AG04449 (cell line): ENCODE measurements around the gene EPB41L4A.

Source experiments
- CTCF ChIA-PET: fragments of 350-600 bp; formaldehyde crosslinking; extraction: SDS; loops from one replicate; lab custom pipeline; 2021; ENCODE audit warnings: antibody characterized with exemption; lab: Yijun Ruan, JAX
- POLR2A ChIA-PET: fragments of 400-600, 350-600 bp; formaldehyde crosslinking; extraction: SDS; loops from one replicate; lab custom pipeline; 2020; ENCODE audit warnings: antibody characterized with exemption, inconsistent platforms; lab: Yijun Ruan, JAX
- DNase-seq: peaks from one replicate; pipeline ENCODE4 v3.0.0-alpha.2; 2010; ENCODE audit warnings: low read depth, low spot score
- H3K4me3 ChIP-seq: 2 replicates; pipeline ENCODE4 v1.5.1; 2011; ENCODE audit warnings: low read depth, mild to moderate bottlenecking, control low read depth, low read length
- TF ChIP-seq, protein P1 (sequence below): IDR thresholded peaks from one replicate; pipeline ENCODE4 v1.5.1; 2011; ENCODE audit warnings: mild to moderate bottlenecking, moderate library complexity, low read length, control low read depth, inconsistent platforms; ENCODE audit not compliant: insufficient read depth; ENCODE audit errors: missing control alignments

EPB41L4A gene

DNA sequence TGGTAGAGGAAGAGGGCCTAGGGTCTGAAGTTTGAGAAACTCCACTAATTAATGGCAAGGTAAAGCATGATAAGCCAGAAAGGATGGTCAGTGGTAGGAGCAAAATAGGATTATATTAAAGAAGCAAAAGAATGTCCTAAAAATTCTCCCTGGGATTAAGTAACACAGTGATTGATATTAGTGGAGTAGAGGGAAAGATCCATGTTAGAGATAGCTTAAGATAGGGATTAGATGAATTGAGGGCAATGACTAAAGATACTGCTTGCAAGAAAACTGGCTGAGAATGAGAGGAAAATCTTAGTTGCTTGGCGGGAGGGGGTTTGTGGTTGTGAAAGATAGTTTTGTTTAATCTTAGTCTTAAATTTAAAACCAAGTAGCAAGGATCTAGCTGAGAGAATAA, 255.6 kb downstream of the EPB41L4A start:
- H3K4me3 ChIP-seq, result no peak overlapping the region
- DNase-seq, result no peak
- TF ChIP-seq, protein P1, sequence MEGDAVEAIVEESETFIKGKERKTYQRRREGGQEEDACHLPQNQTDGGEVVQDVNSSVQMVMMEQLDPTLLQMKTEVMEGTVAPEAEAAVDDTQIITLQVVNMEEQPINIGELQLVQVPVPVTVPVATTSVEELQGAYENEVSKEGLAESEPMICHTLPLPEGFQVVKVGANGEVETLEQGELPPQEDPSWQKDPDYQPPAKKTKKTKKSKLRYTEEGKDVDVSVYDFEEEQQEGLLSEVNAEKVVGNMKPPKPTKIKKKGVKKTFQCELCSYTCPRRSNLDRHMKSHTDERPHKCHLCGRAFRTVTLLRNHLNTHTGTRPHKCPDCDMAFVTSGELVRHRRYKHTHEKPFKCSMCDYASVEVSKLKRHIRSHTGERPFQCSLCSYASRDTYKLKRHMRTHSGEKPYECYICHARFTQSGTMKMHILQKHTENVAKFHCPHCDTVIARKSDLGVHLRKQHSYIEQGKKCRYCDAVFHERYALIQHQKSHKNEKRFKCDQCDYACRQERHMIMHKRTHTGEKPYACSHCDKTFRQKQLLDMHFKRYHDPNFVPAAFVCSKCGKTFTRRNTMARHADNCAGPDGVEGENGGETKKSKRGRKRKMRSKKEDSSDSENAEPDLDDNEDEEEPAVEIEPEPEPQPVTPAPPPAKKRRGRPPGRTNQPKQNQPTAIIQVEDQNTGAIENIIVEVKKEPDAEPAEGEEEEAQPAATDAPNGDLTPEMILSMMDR, result no peak
- ChIA-PET POLR2A (no interaction called here), CTCF (interaction anchor here (0.9 to 4.8 kb wide), 3 partner anchors 12 to 1407 kb away, joined by 4 to 40 read pairs (median 4); no protein-coding TSS in a partner anchor)

DNA sequence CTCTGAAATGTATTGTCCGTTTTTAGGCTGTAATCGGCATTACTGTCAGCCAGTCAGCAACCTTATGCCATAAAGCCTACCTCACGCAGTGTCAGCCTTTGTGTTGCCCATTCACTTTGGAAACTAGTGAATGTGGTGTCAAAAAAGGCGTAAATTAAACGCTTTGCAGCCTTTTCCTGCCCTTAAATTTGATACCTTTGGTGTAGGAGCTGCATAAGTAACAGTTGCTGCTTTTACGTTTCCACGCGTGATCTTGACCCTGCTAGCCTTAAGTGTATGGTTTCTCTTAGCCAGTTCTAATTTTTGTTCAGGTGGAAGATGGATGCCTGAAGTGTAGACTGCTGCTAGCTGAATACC, 257.7 kb downstream of the EPB41L4A start:
- DNase-seq, result no peak
- ChIA-PET POLR2A (interaction anchor here (0.6 to 1.8 kb wide), 5 partner anchors 163 to 804 kb away, joined by 3 to 5 read pairs (median 4); no protein-coding TSS in a partner anchor), CTCF (interaction anchor here (0.6 to 5.8 kb wide), 23 partner anchors 9 to 1633 kb away, joined by 3 to 40 read pairs (median 5); no protein-coding TSS in a partner anchor)
- H3K4me3 ChIP-seq, result peak overlapping the region; percentile 95
- TF ChIP-seq, protein P1, result no peak

DNA sequence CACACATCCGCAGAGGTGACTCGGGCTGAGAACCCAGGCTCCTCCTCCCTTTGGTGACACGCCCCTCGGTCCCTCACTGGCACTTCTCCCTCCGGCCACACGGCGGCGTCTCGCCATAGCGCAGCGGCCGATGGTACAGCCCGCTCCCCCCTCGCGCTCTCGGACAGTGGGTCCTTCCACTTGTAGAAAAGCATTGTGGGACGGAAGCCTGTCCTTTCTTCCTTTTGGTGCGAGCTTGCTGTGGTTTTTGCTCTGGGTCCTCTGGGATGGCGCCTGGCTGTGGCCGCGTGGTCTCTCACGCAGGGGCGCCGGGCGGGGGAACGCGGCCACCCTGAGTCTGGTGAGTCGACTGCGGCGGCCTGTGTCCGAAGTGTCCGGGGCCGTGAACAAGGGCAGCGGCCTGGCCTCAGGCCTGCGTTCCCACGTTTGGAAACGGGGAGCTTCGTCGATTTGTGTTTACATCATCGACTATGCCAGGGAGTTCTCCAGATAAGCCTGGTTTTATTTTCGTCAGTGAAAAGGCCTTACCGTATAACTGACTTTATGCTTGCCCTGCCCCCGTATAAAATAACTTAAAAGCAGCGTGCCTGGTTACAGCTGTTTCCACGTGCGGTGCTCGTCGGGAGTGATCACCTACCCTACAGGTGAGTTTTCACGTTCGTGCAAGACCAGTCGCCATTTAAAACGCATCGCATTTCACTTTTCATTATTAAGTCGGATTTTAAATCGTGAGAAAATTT, 258.3 kb downstream of the EPB41L4A start:
- TF ChIP-seq, protein P1, result peak; percentile 100
- ChIA-PET POLR2A (interaction anchor here (0.6 to 1.8 kb wide), 9 partner anchors 11 to 803 kb away, joined by 3 to 5 read pairs (median 4); no protein-coding TSS in a partner anchor), CTCF (interaction anchor here (0.6 to 5.8 kb wide), 25 partner anchors 8 to 1632 kb away, joined by 3 to 40 read pairs (median 5); no protein-coding TSS in a partner anchor)
- peak overlapping the region; percentile 95 for H3K4me3 ChIP-seq
- peak; percentile 40 for DNase-seq

DNA sequence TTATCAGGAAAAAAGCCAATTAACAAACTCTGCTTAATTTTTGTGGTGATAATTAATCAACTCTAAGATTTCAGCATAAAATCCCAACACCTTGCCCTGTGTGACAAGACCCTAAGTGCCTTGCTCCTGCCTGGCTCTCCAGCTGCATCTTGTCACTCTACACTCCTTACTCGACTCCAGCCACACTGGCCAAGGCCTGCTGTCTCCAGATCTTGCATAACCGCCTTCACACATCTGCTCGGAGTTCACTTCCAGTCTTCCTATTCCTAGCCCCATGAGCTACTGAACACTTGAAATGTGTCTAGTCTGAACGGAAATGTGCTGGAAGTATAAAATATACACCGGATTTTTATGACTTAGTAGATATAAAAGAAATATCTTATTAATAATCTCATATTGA, 259.6 kb downstream of the EPB41L4A start:
- TF ChIP-seq, protein P1, result no peak
- H3K4me3 ChIP-seq, result no peak overlapping the region
- no peak for DNase-seq
- CTCF ChIA-PET, result interaction anchor here (1.0 to 5.8 kb wide), 9 partner anchors 13 to 1036 kb away, joined by 3 to 40 read pairs (median 5); partner anchors contain the start of gene STARD4
- POLR2A ChIA-PET, result no interaction called here

DNA sequence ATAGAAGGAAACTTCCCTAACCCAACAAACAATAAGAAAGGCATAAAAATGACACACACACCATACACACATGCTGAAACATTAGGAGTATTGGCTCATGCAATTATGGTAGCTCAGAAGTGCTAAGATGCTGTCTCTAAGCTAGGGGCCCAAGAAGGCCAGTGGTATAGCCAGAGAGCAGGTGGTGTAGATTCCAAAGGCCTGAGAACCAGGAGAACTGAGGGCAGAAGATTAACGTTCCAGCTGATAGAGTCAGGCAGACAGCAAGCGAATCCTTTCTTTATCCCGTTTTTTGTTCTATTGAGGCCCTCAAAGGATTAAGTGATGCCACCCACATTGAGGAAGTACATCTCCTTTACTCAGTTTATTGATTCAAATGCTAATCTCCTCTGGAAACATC, 262.9 kb downstream of the EPB41L4A start:
- ChIA-PET POLR2A (no interaction called here), CTCF (interaction anchor here (5.8 kb wide), 1 partner anchor 605 kb away, joined by 23 read pairs; no protein-coding TSS in a partner anchor)
- TF ChIP-seq, protein P1, result no peak
- no peak for DNase-seq
- no peak overlapping the region for H3K4me3 ChIP-seq
